ENCODE results near the gene KRT85. TPM values are rescaled to one million over a fixed set of nuclear protein-coding genes. Genes with fewer than 3 reads are reported as not detected.

Gene KRT85
- total RNA-seq, 2 donors from 2014 or later, result not detected

DNA sequence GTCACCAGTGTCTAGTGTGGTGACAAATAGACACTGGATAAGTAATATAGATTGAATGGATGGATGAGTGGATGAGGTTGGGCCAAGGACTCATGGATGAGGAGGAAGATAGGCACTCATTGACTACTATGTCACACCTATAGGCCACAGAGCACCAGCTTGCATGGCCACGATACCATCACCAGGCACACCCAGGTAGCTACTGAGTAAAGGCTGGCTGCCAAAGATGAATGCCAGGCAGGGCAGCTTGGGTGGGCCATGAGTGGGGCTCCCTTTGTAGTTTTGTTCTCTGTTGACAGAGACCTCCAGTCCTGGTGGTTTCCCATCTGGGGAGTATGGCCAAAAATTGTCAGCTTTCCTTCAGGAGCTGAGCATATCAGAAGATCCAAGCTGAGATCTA is 34.9 kb downstream of the KRT85 start:
- Histone ChIP-seq H3K4me3 (no peak overlapping the region), H3K9me3 (peaks cover 16% of the 10 kb centered on the region), H3K27me3 (replicated peaks; ENCODE audit: insufficient read depth) (no peaks in the 10 kb centered on the region), H3K27ac (no peak overlapping the region), H3K4me1 (ENCODE audit: control insufficient read depth in 1 of 2, low read depth in 2 of 2) (peaks cover 0 to under 1% of the 10 kb centered on the region in 2 donors), H3K36me3 (no peaks in the 10 kb centered on the region)
- TF ChIP-seq CTCF (IDR thresholded peaks at IDR 0.05), result no peak
- DNase-seq (ENCODE audit: low spot score) (no peak), ATAC-seq (ENCODE audit: insufficient number of reproducible peaks, low FRiP score, low read depth) (no peak)

DNA sequence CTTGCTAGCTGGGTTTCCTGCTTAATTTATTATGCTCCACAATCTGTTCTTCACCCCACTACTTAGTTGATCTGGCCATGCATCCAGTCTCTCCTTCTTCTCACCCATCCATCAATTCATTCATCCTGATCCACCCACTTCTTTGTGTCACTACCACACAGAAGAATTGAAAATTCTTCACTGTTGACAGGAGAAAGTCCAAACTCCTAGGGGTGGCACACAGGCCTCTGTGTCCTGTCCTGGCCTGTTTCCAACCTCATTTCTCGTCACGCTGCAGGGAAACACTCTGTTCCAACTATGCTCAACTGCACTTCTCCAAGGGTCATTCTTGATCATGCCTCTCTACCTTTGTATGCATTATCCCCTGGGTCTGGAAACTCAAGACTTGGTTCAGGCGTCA is 35.4 kb downstream of the KRT85 start:
- DNase-seq (ENCODE audit: low spot score), result no peak
- Histone ChIP-seq H3K36me3 (no peaks in the 10 kb centered on the region), H3K27ac (no peak overlapping the region), H3K4me3 (no peak overlapping the region), H3K27me3 (replicated peaks; ENCODE audit: insufficient read depth) (no peaks in the 10 kb centered on the region), H3K4me1 (ENCODE audit: control insufficient read depth in 1 of 2, low read depth in 2 of 2) (peaks cover 0 to 6% of the 10 kb centered on the region in 2 donors), H3K9me3 (peaks cover 10% of the 10 kb centered on the region)
- no peak for ATAC-seq (ENCODE audit: insufficient number of reproducible peaks, low FRiP score, low read depth)
- TF ChIP-seq CTCF (IDR thresholded peaks at IDR 0.05), result no peak

DNA sequence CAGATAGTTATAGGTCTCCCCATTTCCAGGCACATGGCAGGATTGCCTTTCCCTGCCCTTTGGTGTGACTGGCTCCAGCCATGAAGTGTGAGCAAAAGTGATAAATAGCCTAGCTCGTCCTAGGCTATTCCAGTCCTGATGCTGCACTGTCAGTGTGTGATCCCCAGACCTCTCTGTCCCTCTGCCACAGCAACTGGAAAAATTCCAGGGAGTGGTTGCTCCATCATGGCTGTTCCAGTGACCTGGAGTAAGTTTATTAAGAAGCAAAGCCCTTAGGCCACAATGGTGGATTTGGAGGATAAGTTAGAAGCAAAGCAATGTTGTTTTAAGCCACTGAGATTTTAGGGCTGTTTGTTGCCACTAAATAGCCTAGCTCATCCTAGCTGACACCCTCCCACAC is 36.2 kb downstream of the KRT85 start:
- DNase-seq (ENCODE audit: low spot score) (no peak), ATAC-seq (ENCODE audit: insufficient number of reproducible peaks, low FRiP score, low read depth) (no peak)
- H3K27ac ChIP-seq, result no peak overlapping the region
- TF ChIP-seq CTCF (IDR thresholded peaks at IDR 0.05), result no peak
- H3K27me3 ChIP-seq (replicated peaks; ENCODE audit: insufficient read depth), result no peaks in the 10 kb centered on the region
- no peak overlapping the region for H3K4me3 ChIP-seq
- H3K36me3 ChIP-seq, result no peaks in the 10 kb centered on the region
- peaks cover 3 to 12% of the 10 kb centered on the region in 2 donors for H3K4me1 ChIP-seq (ENCODE audit: control insufficient read depth in 1 of 2, low read depth in 2 of 2)
- peaks cover 4% of the 10 kb centered on the region for H3K9me3 ChIP-seq

- Histone ChIP-seq H3K4me3 (no peak overlapping the region), H3K27me3 (replicated peaks; ENCODE audit: insufficient read depth) (no peaks in the 10 kb centered on the region), H3K9me3 (no peaks in the 10 kb centered on the region), H3K27ac (no peak overlapping the region), H3K36me3 (no peaks in the 10 kb centered on the region), H3K4me1 (ENCODE audit: control insufficient read depth in 1 of 2, low read depth in 2 of 2) (peaks cover 6 to 14% of the 10 kb centered on the region in 2 donors)
- no peak for DNase-seq (ENCODE audit: low spot score)
- no peak for ATAC-seq (ENCODE audit: insufficient number of reproducible peaks, low FRiP score, low read depth)
- TF ChIP-seq CTCF (IDR thresholded peaks at IDR 0.05), result no peak
Observed at GRCh38 chr12:52327830-52328500, 39.3 kb downstream of the KRT85 start.

- Histone ChIP-seq H3K27ac (peak overlapping the region in 1 of 2 donors; percentile 42), H3K27me3 (replicated peaks; ENCODE audit: insufficient read depth) (no peaks in the 10 kb centered on the region), H3K4me1 (ENCODE audit: control insufficient read depth in 1 of 2, low read depth in 2 of 2) (peaks cover 6 to 14% of the 10 kb centered on the region in 2 donors), H3K4me3 (no peak overlapping the region), H3K9me3 (no peaks in the 10 kb centered on the region), H3K36me3 (no peaks in the 10 kb centered on the region)
- TF ChIP-seq CTCF (IDR thresholded peaks at IDR 0.05), result peak; percentile 80
- ATAC-seq (ENCODE audit: insufficient number of reproducible peaks, low FRiP score, low read depth) (peak; percentile 93), DNase-seq (ENCODE audit: low spot score) (peak; percentile 64)
Observed at GRCh38 chr12:52327052-52327829, 40.0 kb downstream of the KRT85 start.

Data from thoracic aorta (tissue), 2 donors.